ENCODE data around the gene FGF10.

FGF10 gene

GRCh38 chr5:44358421-44358820, 30.8 kb downstream of the FGF10 start:
- no peak for DNase-seq (ENCODE audit: low read depth in 3 of 3)

- no peak for DNase-seq (ENCODE audit: low read depth in 3 of 3)
These were observed 33.0 kb downstream of the FGF10 start for GRCh38 chr5:44356231-44356630.

- DNase-seq (ENCODE audit: low read depth in 3 of 3): no peak
These were observed 43.3 kb downstream of the FGF10 start for GRCh38 chr5:44345871-44346270.

GRCh38 chr5:44336708-44337107, 52.5 kb downstream of the FGF10 start:
- DNase-seq (ENCODE audit: low read depth in 3 of 3): no peak

GRCh38 chr5:44334622-44335021, 54.6 kb downstream of the FGF10 start:
- no peak for DNase-seq (ENCODE audit: low read depth in 3 of 3)

GRCh38 chr5:44332285-44332971, 56.8 kb downstream of the FGF10 start:
- DNase-seq (ENCODE audit: low read depth in 3 of 3): no peak

- no peak for DNase-seq (ENCODE audit: low read depth in 3 of 3)
These were observed 57.7 kb downstream of the FGF10 start for GRCh38 chr5:44331471-44332050.

GRCh38 chr5:44329716-44330115, 59.5 kb downstream of the FGF10 start:
- DNase-seq (ENCODE audit: low read depth in 3 of 3): no peak

GRCh38 chr5:44321144-44321725, 68.0 kb downstream of the FGF10 start:
- no peak for DNase-seq (ENCODE audit: low read depth in 3 of 3)

GRCh38 chr5:44320188-44320587, 69.0 kb downstream of the FGF10 start:
- DNase-seq (ENCODE audit: low read depth in 3 of 3): no peak

GRCh38 chr5:44318883-44319282, 70.3 kb downstream of the FGF10 start:
- no peak for DNase-seq (ENCODE audit: low read depth in 3 of 3)

GRCh38 chr5:44312374-44312773, 76.8 kb downstream of the FGF10 start:
- no peak for DNase-seq (ENCODE audit: low read depth in 3 of 3)

GRCh38 chr5:44300551-44300950, 88.7 kb downstream of the FGF10 start:
- DNase-seq (ENCODE audit: low read depth in 3 of 3): no peak

GRCh38 chr5:44299394-44299793, 89.8 kb downstream of the FGF10 start:
- no peak for DNase-seq (ENCODE audit: low read depth in 3 of 3)

GRCh38 chr5:44294516-44294915, 94.7 kb downstream of the FGF10 start:
- no peak for DNase-seq (ENCODE audit: low read depth in 3 of 3)

GRCh38 chr5:44292736-44293135, 96.5 kb downstream of the FGF10 start:
- DNase-seq (ENCODE audit: low read depth in 3 of 3): no peak

GRCh38 chr5:44278469-44278868, 110.8 kb downstream of the FGF10 start:
- no peak for DNase-seq (ENCODE audit: low read depth in 3 of 3)

GRCh38 chr5:44275908-44276307, 113.3 kb downstream of the FGF10 start:
- no peak for DNase-seq (ENCODE audit: low read depth in 3 of 3)

GRCh38 chr5:44275329-44275728, 113.9 kb downstream of the FGF10 start:
- DNase-seq (ENCODE audit: low read depth in 3 of 3): no peak

GRCh38 chr5:44267909-44268308, 121.3 kb downstream of the FGF10 start:
- DNase-seq (ENCODE audit: low read depth in 3 of 3): no peak

GRCh38 chr5:44266882-44267576, 122.2 kb downstream of the FGF10 start:
- no peak for DNase-seq (ENCODE audit: low read depth in 3 of 3)

- DNase-seq (ENCODE audit: low read depth in 3 of 3): no peak
These were observed 123.5 kb downstream of the FGF10 start for GRCh38 chr5:44265713-44266112.

- DNase-seq (ENCODE audit: low read depth in 3 of 3): no peak
These were observed 128.4 kb downstream of the FGF10 start for GRCh38 chr5:44260793-44261192.

Measured in stimulated activated CD4-positive, alpha-beta T cell treated with anti-CD3 and anti-CD28 coated beads, TNF-alpha, amount 100 ng/mL, for 4 hours (primary cell).